Body of pancreas (tissue), 4 donors: ENCODE data around the gene RAPGEF4. TPM values are rescaled to one million over a fixed set of nuclear protein-coding genes. Genes with fewer than 3 reads are reported as not detected.
"Not testable (repeated sequence)": the region's sequence is repeated elsewhere in the genome, so short reads cannot be mapped to it uniquely, and the experiment has no call there.

ENCODE experiments used
- ATAC-seq: fragments of 150-250 bp; one replicate; pipeline ENCODE4 v1.9.1; 2016
- DNase-seq, 4 donors: peaks; one replicate each; pipeline ENCODE4 v3.0.0-alpha.2; 2019
- H3K27ac ChIP-seq, 4 donors: fragments of 200-600 bp; sonication (generic); 1 replicate in 3 of 4; 2 replicates in 1 of 4; pipeline versions ENCODE4 v1.5.1 to v1.6.1; 2016 to 2019; ENCODE audit warnings: mild to moderate bottlenecking in 1 of 4, mixed read lengths in 1 of 4, moderate library complexity in 1 of 4
- H3K27me3 ChIP-seq, 2 donors: fragments of 200-600 bp; sonication (generic); one replicate each; pipeline ENCODE4 v1.6.0; 2016; ENCODE audit warnings: mild to moderate bottlenecking in 1 of 2
- H3K36me3 ChIP-seq, 2 donors: fragments of 200-600 bp; sonication (generic); replicated peaks in 1 of 2; 2 replicates each; pipeline ENCODE4 v1.5.1; 2016; ENCODE audit warnings: low read depth in 2 of 2; ENCODE audit not compliant: insufficient read depth in 1 of 2
- H3K4me1 ChIP-seq: fragments of 200-600 bp; sonication (generic); one replicate; pipeline ENCODE4 v1.6.0; 2016
- H3K4me3 ChIP-seq, 2 donors: fragments of 200-600 bp; sonication (generic); 1 replicate in 1 of 2; 2 replicates in 1 of 2; pipeline ENCODE4 v1.5.1; 2016 to 2019
- H3K9me3 ChIP-seq, 3 donors: fragments of 200-600 bp; sonication (generic); 1 replicate in 2 of 3; 2 replicates in 1 of 3; pipeline ENCODE4 v1.5.1; 2016
- POLR2A ChIP-seq, 3 donors: fragments of 450-650 bp; IDR thresholded peaks; one replicate each; pipeline ENCODE4 v1.6.1; 2016; ENCODE audit warnings: antibody characterized with exemption in 3 of 3, mild to moderate bottlenecking in 2 of 3
- WGBS, 2 donors: methylation state at CpG; one replicate each; pipeline ENCODE4 v1.1.5; 2017; 5-methylcytosine and 5-hydroxymethylcytosine counted together
- intact Hi-C: fragments of 100-400 bp; cut with DNase I; formaldehyde crosslinking; loops from one replicate; pipeline ENCODE4 v1.15.1; 2023
- total RNA-seq, 2 donors: library from RNA; depleted of rRNA; stranded (reverse); fragments of >200 nt; gene quantifications; one replicate each; pipeline ENCODE4 v1.1.0, GENCODE V29; 2016
- TF ChIP-seq, protein P1 (sequence below), 7 experiments: fragments of 450-650 bp in 4 of 7; fragments of 200-600 bp in 3 of 7; sonication (generic) in 3 of 7; IDR thresholded peaks; one replicate each; pipeline ENCODE4 v1.5.1; 2016 to 2019; ENCODE audit warnings: antibody characterized with exemption in 7 of 7

Gene RAPGEF4
- total RNA-seq, 2 donors from 2014 or later, result 4.7 to 22.4 TPM

DNA sequence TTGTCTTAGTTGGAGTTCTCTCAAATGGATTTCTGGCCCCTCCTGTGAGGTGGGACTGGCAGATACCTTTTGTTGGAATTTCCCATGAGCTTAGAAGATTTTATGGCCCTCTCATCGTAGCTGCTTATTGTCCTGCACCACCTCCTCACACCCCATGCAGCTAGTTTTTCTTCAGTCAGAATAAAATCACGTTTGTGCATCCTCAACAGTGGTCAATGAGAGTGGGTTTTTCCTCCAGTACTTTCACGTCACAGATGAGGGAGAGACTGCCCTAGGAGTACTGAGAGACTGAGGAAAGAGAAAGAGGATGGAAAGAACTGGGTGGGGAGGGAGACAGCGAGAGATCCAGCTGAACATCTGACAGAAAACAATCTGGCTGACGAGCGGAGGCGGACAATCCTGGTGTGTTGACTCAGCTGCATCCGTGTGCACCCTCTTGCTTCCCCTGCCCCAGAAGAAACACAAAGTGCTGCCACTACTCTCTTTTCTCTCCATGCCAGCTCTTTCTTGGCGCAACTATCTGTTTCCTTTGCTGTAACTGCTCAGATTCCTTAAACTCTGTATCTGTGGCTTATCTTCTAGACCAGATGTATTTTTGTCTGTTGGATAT is 7.4 kb downstream of the RAPGEF4 start:
- 66 to 73% methylated on average over 9 of the region's 9 CpGs for WGBS, 2 donors
- no peak overlapping the region for H3K27ac ChIP-seq
- H3K36me3 ChIP-seq, result no peaks in the 10 kb centered on the region
- ATAC-seq, result no peak
- no peaks in the 10 kb centered on the region for H3K27me3 ChIP-seq
- intact Hi-C loops, result no loop called here
- H3K4me3 ChIP-seq, result no peak overlapping the region
- H3K9me3 ChIP-seq, result no peaks in the 10 kb centered on the region
- DNase-seq, result no peak
- H3K4me1 ChIP-seq, result no peaks in the 10 kb centered on the region
- TF ChIP-seq POLR2A (IDR thresholded peaks at IDR 0.05), result no peak
- TF ChIP-seq, protein P1, sequence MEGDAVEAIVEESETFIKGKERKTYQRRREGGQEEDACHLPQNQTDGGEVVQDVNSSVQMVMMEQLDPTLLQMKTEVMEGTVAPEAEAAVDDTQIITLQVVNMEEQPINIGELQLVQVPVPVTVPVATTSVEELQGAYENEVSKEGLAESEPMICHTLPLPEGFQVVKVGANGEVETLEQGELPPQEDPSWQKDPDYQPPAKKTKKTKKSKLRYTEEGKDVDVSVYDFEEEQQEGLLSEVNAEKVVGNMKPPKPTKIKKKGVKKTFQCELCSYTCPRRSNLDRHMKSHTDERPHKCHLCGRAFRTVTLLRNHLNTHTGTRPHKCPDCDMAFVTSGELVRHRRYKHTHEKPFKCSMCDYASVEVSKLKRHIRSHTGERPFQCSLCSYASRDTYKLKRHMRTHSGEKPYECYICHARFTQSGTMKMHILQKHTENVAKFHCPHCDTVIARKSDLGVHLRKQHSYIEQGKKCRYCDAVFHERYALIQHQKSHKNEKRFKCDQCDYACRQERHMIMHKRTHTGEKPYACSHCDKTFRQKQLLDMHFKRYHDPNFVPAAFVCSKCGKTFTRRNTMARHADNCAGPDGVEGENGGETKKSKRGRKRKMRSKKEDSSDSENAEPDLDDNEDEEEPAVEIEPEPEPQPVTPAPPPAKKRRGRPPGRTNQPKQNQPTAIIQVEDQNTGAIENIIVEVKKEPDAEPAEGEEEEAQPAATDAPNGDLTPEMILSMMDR (IDR thresholded peaks at IDR 0.05), result no peak

DNA sequence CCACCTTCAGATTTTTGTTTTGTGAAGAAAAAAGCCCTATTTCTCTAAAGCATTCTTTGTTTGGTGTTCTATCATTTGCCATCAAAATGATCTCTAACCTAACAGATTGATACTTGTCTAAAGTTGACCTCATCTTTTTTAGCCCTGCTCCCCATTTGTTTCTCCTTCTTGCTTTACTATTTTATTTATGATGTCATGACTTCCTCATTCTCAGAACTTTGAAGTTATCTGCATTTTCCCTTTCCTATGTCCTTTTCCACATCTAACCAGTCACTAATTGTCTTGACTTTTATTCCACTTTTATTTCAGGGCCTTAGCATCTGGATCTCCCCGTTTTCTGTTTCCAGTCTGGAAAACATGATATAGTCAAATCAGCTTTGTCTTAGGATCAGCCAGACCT is 8.3 kb downstream of the RAPGEF4 start:
- H3K27me3 ChIP-seq, result no peaks in the 10 kb centered on the region
- no peaks in the 10 kb centered on the region for H3K4me1 ChIP-seq
- ATAC-seq (no peak), DNase-seq (no peak)
- no peak overlapping the region for H3K4me3 ChIP-seq
- TF ChIP-seq POLR2A (IDR thresholded peaks at IDR 0.05), result no peak
- TF ChIP-seq, protein P1 (IDR thresholded peaks at IDR 0.05), result no peak
- 75 to 93% methylated on average over 1 of the region's 1 CpG for WGBS, 2 donors
- no peak overlapping the region for H3K27ac ChIP-seq
- no peaks in the 10 kb centered on the region for H3K9me3 ChIP-seq
- intact Hi-C loops, result no loop called here
- no peaks in the 10 kb centered on the region for H3K36me3 ChIP-seq

DNA sequence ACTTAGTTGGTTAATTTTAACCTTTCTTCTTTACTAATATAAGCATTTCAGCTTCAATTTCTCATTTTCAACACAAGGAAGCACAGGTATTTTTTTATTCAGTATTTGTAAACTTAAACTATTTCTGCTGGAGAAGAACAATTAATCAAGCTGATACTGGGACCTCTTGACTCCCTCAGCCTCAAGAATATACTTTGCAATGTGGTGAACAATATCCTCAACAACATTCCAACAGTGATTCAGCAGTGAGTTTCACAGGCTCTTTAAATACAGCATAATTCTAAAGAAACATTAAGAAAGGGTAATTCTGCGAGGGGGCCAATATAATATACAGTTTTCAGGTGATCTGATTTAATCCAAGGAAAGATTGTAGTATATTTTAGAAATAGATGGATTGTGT is 10.0 kb downstream of the RAPGEF4 start:
- H3K36me3 ChIP-seq, result no peaks in the 10 kb centered on the region
- DNase-seq (no peak), ATAC-seq (no peak)
- H3K9me3 ChIP-seq, result no peaks in the 10 kb centered on the region
- TF ChIP-seq, protein P1 (IDR thresholded peaks at IDR 0.05), result no peak
- no peak for TF ChIP-seq POLR2A (IDR thresholded peaks at IDR 0.05)
- H3K27ac ChIP-seq, result no peak overlapping the region
- H3K4me3 ChIP-seq, result no peak overlapping the region
- 81 to 94% methylated on average over 1 of the region's 1 CpG for WGBS, 2 donors
- H3K4me1 ChIP-seq, result no peaks in the 10 kb centered on the region
- no peaks in the 10 kb centered on the region for H3K27me3 ChIP-seq
- intact Hi-C loops, result no loop called here

DNA sequence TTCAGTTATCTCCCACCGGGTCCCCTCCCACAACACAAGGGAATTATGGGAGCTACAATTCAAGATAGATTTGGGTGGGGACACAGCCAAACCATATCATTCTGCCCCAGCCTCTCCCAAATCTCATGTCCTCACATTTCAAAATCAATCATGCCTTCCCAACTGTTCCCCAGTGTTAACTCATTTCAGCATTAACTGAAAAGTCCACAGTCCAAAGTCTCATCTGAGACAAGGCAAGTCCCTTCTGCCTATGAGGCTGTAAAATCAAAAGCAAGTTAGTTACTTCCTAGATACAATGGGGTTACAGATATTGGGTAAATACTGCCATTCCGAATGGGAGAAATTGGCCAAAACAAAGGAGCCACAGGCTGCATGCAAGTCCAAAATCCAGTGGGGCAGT is 12.9 kb downstream of the RAPGEF4 start:
- DNase-seq, H3K36me3 ChIP-seq, H3K4me1 ChIP-seq, H3K27me3 ChIP-seq, intact Hi-C loops, H3K27ac ChIP-seq, H3K4me3 ChIP-seq, H3K9me3 ChIP-seq, ATAC-seq: not testable (repeated sequence)
- WGBS, 2 donors, result 84 to 87% methylated on average over 2 of the region's 2 CpGs

DNA sequence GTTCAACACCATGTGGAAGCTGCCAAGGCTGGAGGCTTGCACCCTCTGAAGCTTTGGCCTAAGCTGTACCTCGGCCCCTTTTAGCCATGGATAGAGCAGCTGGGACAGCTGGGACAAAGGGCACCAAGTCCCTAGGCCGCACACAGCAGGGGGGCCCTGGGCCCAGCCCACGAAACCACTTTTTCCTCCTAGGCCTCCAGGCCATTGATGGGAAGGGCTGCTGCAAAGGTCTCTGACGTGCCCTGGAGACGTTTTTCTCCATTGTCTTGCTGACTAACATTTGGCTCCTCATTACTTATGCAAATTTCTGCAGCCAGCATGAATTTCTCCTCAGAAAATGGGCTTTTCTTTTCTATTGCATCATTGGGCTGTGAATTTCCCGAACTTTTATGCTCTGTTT is 13.7 kb downstream of the RAPGEF4 start:
- H3K27ac ChIP-seq, result no peak overlapping the region
- no peaks in the 10 kb centered on the region for H3K4me1 ChIP-seq
- TF ChIP-seq, protein P1 (IDR thresholded peaks at IDR 0.05), result no peak
- no peak for TF ChIP-seq POLR2A (IDR thresholded peaks at IDR 0.05)
- intact Hi-C loops, result no loop called here
- 76 to 78% methylated on average over 6 of the region's 6 CpGs for WGBS, 2 donors
- DNase-seq (no peak), ATAC-seq (no peak)
- H3K36me3 ChIP-seq, result no peaks in the 10 kb centered on the region
- no peak overlapping the region for H3K4me3 ChIP-seq
- H3K9me3 ChIP-seq, result no peaks in the 10 kb centered on the region
- H3K27me3 ChIP-seq, result no peaks in the 10 kb centered on the region
